ENCODE results near the gene MPG. TPM values are rescaled to one million over a fixed set of nuclear protein-coding genes. Genes with fewer than 3 reads are reported as not detected.

Gene MPG
- total RNA-seq, 1 donor from 2014 or later = 72.0 TPM

DNA sequence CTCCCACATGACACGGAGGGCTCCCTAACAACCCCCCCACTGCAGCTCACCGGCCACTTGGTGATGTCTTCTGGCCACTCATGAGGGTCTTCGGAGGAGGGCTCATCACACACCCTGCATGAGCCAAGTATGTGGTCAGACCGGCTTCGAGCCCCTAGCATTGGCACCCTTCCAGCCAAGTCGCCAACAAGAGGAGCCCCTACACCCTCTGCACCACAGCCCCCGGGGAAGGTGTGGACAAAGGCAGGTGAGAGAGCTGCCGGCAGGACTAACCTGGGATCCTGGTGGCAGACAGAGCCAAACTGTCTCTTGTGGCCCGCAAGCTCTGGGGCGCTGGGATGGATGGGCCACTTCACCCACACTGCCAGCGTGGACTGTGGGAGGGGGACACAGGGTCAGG is 17.9 kb upstream of the MPG start:
- Histone ChIP-seq H3K27me3 (ENCODE audit: control insufficient read depth in 3 of 3, insufficient read depth in 3 of 3, low read length in 3 of 3) (no peaks in the 10 kb centered on the region), H3K27ac (ENCODE audit: low read depth, low read length) (no peak overlapping the region), H3K4me1 (ENCODE audit: control insufficient read depth in 3 of 3, insufficient read depth in 3 of 3, low read length in 3 of 3) (peaks cover 10 to 32% (median 28%) of the 10 kb centered on the region in 3 donors), H3K4me3 (ENCODE audit: low read length in 3 of 3) (no peak overlapping the region), H3K9me3 (ENCODE audit: control insufficient read depth in 3 of 3, low read length in 3 of 3) (no peaks in the 10 kb centered on the region), H3K36me3 (ENCODE audit: control insufficient read depth in 3 of 3, insufficient read depth in 3 of 3, low read length in 3 of 3) (peaks cover 81 to 91% (median 88%) of the 10 kb centered on the region in 3 donors), H3K9ac (ENCODE audit: low read depth in 1 of 3, low read length in 3 of 3) (peak overlapping the region in 1 of 3 donors; percentile 28)

DNA sequence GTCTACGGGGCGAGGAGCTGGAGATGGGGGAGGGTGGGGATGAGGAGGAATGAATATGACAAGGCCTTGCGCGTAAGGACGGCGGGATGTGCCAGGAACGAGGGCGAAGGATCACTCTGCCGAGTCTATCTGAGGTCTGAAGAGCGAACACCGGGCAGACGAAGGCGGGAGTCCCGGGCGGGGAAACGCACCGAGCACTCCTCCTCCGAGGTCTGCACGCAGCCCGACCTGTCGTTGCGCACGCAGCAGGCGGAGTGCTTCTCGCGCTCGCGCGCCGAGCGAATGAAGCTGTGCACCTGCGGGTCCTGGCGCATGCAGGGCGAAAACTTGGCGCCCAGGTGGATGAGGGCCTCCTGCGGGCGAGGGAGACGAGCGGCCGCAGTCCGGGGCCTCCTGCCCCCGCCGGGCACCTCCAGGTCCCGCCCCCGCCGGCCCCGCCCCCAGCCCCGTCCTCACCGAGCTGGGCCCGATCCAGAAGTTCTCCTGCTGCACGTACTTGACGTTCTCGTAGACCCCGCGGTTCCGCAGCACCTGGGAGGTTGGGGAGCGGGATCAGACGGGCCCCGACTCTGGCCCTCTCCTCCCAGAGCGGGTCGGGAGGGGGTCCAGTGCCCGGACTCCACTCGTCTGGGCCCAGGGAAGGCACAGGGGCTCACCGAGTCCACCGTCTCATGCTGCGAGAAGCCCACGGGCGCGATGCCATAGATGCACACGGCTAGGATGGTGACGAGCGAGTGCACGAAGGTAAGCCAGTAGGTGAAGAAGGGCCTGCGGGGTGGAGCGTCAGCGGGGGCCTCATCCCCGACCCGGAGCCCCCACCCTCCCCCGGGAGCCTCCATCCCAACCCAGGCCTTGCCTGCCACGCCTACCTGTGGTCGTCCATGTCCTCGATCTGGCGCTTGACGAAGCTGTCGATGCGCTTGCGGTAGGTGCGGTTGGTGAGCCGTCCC is 16.8 kb upstream of the MPG start:
- H3K4me1 ChIP-seq (ENCODE audit: control insufficient read depth in 3 of 3, insufficient read depth in 3 of 3, low read length in 3 of 3) = peaks cover 20 to 42% (median 39%) of the 10 kb centered on the region in 3 donors
- H3K4me3 ChIP-seq (ENCODE audit: low read length in 3 of 3) = no peak overlapping the region
- peaks cover 71 to 81% (median 78%) of the 10 kb centered on the region in 3 donors for H3K36me3 ChIP-seq (ENCODE audit: control insufficient read depth in 3 of 3, insufficient read depth in 3 of 3, low read length in 3 of 3)
- H3K27me3 ChIP-seq (ENCODE audit: control insufficient read depth in 3 of 3, insufficient read depth in 3 of 3, low read length in 3 of 3) = no peaks in the 10 kb centered on the region
- H3K27ac ChIP-seq (ENCODE audit: low read depth, low read length) = no peak overlapping the region
- no peak overlapping the region for H3K9ac ChIP-seq (ENCODE audit: low read depth in 1 of 3, low read length in 3 of 3)
- H3K9me3 ChIP-seq (ENCODE audit: control insufficient read depth in 3 of 3, low read length in 3 of 3) = no peaks in the 10 kb centered on the region

DNA sequence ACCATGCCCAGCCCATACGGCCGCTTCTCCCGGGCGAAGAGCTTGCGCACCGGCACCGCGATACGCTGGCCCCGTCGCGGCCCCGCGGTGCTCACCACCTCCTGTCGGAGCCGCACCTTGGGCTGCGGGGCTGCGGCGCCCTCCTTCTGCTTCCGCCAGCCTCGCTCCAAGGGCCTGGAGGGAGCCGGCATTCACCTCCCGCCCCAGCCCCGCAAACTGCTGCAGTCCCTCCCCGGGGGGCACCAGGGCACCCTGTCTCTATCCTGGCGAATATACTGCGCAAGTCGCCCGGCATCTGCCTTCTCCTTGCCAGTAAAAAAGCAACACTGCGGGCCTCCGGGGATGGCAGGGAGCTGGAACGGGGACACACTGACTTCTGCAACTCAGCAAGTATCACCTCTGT is 16.1 kb upstream of the MPG start:
- peaks cover 64 to 74% (median 71%) of the 10 kb centered on the region in 3 donors for H3K36me3 ChIP-seq (ENCODE audit: control insufficient read depth in 3 of 3, insufficient read depth in 3 of 3, low read length in 3 of 3)

DNA sequence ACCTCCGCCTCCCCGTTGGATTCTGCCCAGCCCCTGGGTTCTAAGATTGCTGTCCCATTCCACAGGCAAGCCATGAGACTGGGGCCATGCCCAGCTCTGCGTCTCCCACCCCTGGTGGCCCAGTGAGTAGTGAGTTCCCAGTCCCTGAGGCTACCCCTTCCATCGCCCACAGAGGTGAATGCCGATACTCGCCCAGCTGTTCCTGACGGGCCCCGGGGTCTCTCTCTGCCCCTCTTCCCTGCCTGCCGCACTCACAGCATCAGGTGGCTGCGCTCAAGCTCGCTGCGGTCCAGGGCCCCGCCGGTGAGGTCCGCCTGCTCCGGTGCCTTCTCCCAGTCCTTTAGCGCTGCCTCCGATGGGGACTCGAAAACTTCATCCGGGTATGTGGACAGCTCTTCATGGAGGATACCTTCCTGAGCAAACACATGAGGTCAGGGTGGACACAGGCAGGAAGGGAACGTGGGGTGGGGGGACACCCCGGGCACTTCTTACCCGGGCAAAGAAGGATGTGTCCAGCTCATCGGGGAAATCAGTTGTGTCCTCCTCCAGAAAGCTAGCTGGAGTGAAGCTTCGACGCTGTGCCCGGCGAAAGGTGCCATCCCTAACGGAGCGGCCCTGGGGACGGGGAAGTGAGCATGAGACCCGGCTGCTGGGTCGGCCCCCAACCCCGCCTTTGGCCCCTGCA is 15.6 kb upstream of the MPG start:
- Histone ChIP-seq H3K9me3 (ENCODE audit: control insufficient read depth in 3 of 3, low read length in 3 of 3) (no peaks in the 10 kb centered on the region), H3K4me3 (ENCODE audit: low read length in 3 of 3) (no peak overlapping the region), H3K4me1 (ENCODE audit: control insufficient read depth in 3 of 3, insufficient read depth in 3 of 3, low read length in 3 of 3) (peaks cover 31 to 54% (median 51%) of the 10 kb centered on the region in 3 donors), H3K9ac (ENCODE audit: low read depth in 1 of 3, low read length in 3 of 3) (no peak overlapping the region), H3K27me3 (ENCODE audit: control insufficient read depth in 3 of 3, insufficient read depth in 3 of 3, low read length in 3 of 3) (no peaks in the 10 kb centered on the region), H3K27ac (ENCODE audit: low read depth, low read length) (no peak overlapping the region), H3K36me3 (ENCODE audit: control insufficient read depth in 3 of 3, insufficient read depth in 3 of 3, low read length in 3 of 3) (peaks cover 59 to 68% (median 66%) of the 10 kb centered on the region in 3 donors)

More for the DNA sequence above, 16.1 kb upstream of the MPG start:
- no peak overlapping the region for H3K9ac ChIP-seq (ENCODE audit: low read depth in 1 of 3, low read length in 3 of 3)
- H3K27ac ChIP-seq (ENCODE audit: low read depth, low read length) = no peak overlapping the region
- H3K9me3 ChIP-seq (ENCODE audit: control insufficient read depth in 3 of 3, low read length in 3 of 3) = no peaks in the 10 kb centered on the region
- peaks cover 26 to 49% (median 46%) of the 10 kb centered on the region in 3 donors for H3K4me1 ChIP-seq (ENCODE audit: control insufficient read depth in 3 of 3, insufficient read depth in 3 of 3, low read length in 3 of 3)
- no peak overlapping the region for H3K4me3 ChIP-seq (ENCODE audit: low read length in 3 of 3)
- no peaks in the 10 kb centered on the region for H3K27me3 ChIP-seq (ENCODE audit: control insufficient read depth in 3 of 3, insufficient read depth in 3 of 3, low read length in 3 of 3)

DNA sequence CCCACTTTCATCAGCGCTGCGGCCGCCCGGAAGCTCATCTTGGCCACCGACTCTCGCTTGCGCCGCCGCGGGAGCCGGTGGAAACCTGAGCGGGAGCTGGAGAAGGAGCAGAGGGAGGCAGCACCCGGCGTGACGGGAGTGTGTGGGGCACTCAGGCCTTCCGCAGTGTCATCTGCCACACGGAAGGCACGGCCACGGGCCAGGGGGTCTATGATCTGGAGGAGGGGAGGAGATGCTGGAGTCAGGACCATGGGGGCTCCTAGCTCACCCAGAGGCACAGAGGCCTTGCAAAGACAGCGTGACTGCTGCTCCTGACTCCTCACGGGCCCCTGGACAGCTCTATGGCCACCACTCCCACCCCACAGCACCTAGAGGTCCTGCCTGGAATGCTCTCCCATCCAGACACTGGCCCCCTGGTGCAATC is 15.0 kb upstream of the MPG start:
- H3K9ac ChIP-seq (ENCODE audit: low read depth in 1 of 3, low read length in 3 of 3) = peak overlapping the region in 1 of 3 donors; percentile 54
- peaks cover 36 to 60% (median 57%) of the 10 kb centered on the region in 3 donors for H3K4me1 ChIP-seq (ENCODE audit: control insufficient read depth in 3 of 3, insufficient read depth in 3 of 3, low read length in 3 of 3)
- H3K9me3 ChIP-seq (ENCODE audit: control insufficient read depth in 3 of 3, low read length in 3 of 3) = no peaks in the 10 kb centered on the region
- H3K36me3 ChIP-seq (ENCODE audit: control insufficient read depth in 3 of 3, insufficient read depth in 3 of 3, low read length in 3 of 3) = peaks cover 55 to 63% (median 60%) of the 10 kb centered on the region in 3 donors
- H3K4me3 ChIP-seq (ENCODE audit: low read length in 3 of 3) = no peak overlapping the region
- no peak overlapping the region for H3K27ac ChIP-seq (ENCODE audit: low read depth, low read length)
- H3K27me3 ChIP-seq (ENCODE audit: control insufficient read depth in 3 of 3, insufficient read depth in 3 of 3, low read length in 3 of 3) = no peaks in the 10 kb centered on the region

DNA sequence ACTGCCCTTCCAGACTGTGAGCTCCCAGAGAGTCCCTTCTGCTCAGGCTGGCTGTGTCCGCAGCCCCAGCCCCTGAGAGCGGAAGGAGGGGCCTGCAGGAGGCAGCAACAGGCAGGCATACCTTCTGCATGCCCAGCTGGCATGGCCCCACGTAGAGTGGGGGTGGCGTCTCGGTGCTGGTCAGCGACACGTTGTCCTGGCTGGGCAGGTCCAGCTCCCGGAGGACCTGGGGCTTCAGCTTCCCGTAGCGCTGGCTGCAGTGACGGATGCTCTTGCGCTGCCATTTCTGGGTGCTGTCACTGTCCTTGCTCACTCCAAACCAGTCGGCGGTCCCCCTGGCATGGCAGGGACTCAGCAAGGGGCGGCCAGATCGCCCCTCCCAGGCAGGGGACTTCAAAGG is 14.6 kb upstream of the MPG start:
- Histone ChIP-seq H3K4me1 (ENCODE audit: control insufficient read depth in 3 of 3, insufficient read depth in 3 of 3, low read length in 3 of 3) (peaks cover 40 to 65% (median 61%) of the 10 kb centered on the region in 3 donors), H3K27me3 (ENCODE audit: control insufficient read depth in 3 of 3, insufficient read depth in 3 of 3, low read length in 3 of 3) (no peaks in the 10 kb centered on the region), H3K9ac (ENCODE audit: low read depth in 1 of 3, low read length in 3 of 3) (peak overlapping the region in 1 of 3 donors; percentile 62), H3K4me3 (ENCODE audit: low read length in 3 of 3) (no peak overlapping the region), H3K27ac (ENCODE audit: low read depth, low read length) (peak overlapping the region; percentile 54), H3K9me3 (ENCODE audit: control insufficient read depth in 3 of 3, low read length in 3 of 3) (no peaks in the 10 kb centered on the region), H3K36me3 (ENCODE audit: control insufficient read depth in 3 of 3, insufficient read depth in 3 of 3, low read length in 3 of 3) (peaks cover 50 to 58% (median 55%) of the 10 kb centered on the region in 3 donors)

DNA sequence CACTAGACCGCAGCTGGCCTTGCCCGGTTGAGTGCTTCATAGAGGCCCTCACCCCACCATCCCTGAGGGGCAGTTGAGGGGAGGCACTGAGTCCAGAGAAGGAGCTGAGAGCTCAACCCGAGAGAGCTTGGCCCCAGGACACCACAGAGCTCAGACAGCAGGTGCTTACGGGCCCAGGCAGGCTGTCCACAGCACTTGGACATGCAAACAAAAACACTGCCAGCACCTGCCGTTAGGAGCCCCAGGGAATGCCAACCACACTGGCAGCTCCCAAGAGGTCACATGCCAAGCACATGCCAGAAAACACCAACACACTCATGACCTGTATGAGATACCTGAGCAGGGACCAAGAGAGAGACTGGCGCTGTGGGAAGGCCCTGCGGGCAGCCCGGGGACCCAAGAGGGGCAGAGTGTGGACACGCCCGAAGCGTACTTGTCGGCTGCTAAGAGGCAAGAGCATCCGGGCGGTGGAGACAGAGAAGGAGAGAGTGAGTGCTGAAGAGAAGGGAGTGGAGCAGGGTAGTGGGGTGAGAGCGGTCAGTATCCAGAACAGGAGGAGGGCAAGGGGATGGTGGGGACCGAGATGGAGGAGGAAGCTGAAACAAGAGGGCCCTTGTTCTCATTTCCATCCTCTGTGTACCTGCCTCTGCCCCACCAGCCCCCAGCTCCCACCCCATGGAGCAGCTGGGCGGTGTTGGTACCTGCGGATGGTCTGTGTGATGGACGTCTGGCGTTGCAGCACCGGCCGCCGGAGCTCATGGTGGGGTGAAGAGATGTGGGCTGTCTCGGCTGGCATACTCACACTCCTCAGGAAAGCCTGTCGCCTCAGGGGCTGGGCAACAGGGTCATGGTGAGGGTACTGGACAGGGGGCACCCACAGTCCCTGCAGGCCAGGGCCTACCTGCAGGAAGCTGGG is 13.8 kb upstream of the MPG start:
- peaks cover 42 to 50% (median 47%) of the 10 kb centered on the region in 3 donors for H3K36me3 ChIP-seq (ENCODE audit: control insufficient read depth in 3 of 3, insufficient read depth in 3 of 3, low read length in 3 of 3)
- H3K9ac ChIP-seq (ENCODE audit: low read depth in 1 of 3, low read length in 3 of 3) = peak overlapping the region in 1 of 3 donors; percentile 62
- no peaks in the 10 kb centered on the region for H3K9me3 ChIP-seq (ENCODE audit: control insufficient read depth in 3 of 3, low read length in 3 of 3)
- H3K4me3 ChIP-seq (ENCODE audit: low read length in 3 of 3) = no peak overlapping the region
- H3K4me1 ChIP-seq (ENCODE audit: control insufficient read depth in 3 of 3, insufficient read depth in 3 of 3, low read length in 3 of 3) = peaks cover 48 to 73% (median 69%) of the 10 kb centered on the region in 3 donors
- H3K27me3 ChIP-seq (ENCODE audit: control insufficient read depth in 3 of 3, insufficient read depth in 3 of 3, low read length in 3 of 3) = no peaks in the 10 kb centered on the region
- peak overlapping the region; percentile 54 for H3K27ac ChIP-seq (ENCODE audit: low read depth, low read length)

DNA sequence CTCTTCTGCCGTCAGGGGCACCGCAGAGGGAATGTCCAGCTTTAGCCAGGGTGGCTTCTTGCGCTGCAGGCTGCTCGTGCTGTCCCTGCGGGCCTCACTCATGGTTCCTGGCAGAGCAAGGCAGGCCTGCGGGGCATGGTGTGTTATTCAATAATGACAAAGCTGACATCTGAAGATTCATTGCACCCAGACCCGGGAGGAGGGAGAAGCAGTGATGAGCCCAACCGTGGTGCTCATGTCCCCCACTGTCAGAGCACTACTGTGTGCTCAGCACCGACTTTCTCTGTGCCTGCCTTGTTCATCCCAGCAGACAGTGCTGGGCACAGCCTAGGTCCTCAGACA is 13.1 kb upstream of the MPG start:
- Histone ChIP-seq H3K9me3 (ENCODE audit: control insufficient read depth in 3 of 3, low read length in 3 of 3) (no peaks in the 10 kb centered on the region), H3K27me3 (ENCODE audit: control insufficient read depth in 3 of 3, insufficient read depth in 3 of 3, low read length in 3 of 3) (no peaks in the 10 kb centered on the region), H3K4me3 (ENCODE audit: low read length in 3 of 3) (no peak overlapping the region), H3K9ac (ENCODE audit: low read depth in 1 of 3, low read length in 3 of 3) (peak overlapping the region in 1 of 3 donors; percentile 57), H3K27ac (ENCODE audit: low read depth, low read length) (no peak overlapping the region), H3K4me1 (ENCODE audit: control insufficient read depth in 3 of 3, insufficient read depth in 3 of 3, low read length in 3 of 3) (peaks cover 49 to 73% (median 70%) of the 10 kb centered on the region in 3 donors), H3K36me3 (ENCODE audit: control insufficient read depth in 3 of 3, insufficient read depth in 3 of 3, low read length in 3 of 3) (peaks cover 36 to 44% (median 41%) of the 10 kb centered on the region in 3 donors)

DNA sequence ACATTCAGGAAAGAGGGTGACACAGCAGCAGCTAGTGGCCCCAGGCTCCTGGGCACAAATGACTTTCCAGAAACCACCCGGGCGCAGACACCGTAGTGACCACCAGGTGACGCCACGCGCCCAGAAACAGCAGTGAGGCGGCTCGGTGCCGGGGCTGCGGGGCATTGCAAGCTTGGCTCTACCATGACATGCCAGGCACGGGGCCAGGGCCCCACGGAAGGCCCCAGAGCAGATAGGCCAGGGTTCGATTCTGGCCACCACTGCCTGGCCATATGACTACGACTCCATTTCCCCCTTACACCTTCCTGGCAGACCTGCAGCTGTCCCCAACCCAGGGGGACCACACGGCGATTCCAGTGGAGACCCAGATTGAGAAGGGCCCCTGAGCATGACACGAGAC is 12.3 kb upstream of the MPG start:
- peaks cover 58 to 78% (median 78%) of the 10 kb centered on the region in 3 donors for H3K4me1 ChIP-seq (ENCODE audit: control insufficient read depth in 3 of 3, insufficient read depth in 3 of 3, low read length in 3 of 3)
- no peaks in the 10 kb centered on the region for H3K9me3 ChIP-seq (ENCODE audit: control insufficient read depth in 3 of 3, low read length in 3 of 3)
- H3K27ac ChIP-seq (ENCODE audit: low read depth, low read length) = no peak overlapping the region
- H3K36me3 ChIP-seq (ENCODE audit: control insufficient read depth in 3 of 3, insufficient read depth in 3 of 3, low read length in 3 of 3) = peaks cover 27 to 37% (median 33%) of the 10 kb centered on the region in 3 donors
- no peak overlapping the region for H3K4me3 ChIP-seq (ENCODE audit: low read length in 3 of 3)
- peak overlapping the region in 2 of 3 donors; percentile 27 to 57 for H3K9ac ChIP-seq (ENCODE audit: low read depth in 1 of 3, low read length in 3 of 3)
- no peaks in the 10 kb centered on the region for H3K27me3 ChIP-seq (ENCODE audit: control insufficient read depth in 3 of 3, insufficient read depth in 3 of 3, low read length in 3 of 3)
